Transverse colon (tissue), 4 donors: ENCODE results near the gene BYSL.

Source experiments
- CTCF ChIP-seq, 5 experiments: fragments of 200-600 bp in 3 of 5; fragments of 450-650 bp in 2 of 5; sonication (generic) in 3 of 5; IDR thresholded peaks; 1 replicate in 2 of 5; 2 replicates in 3 of 5; pipeline ENCODE4 v1.5.1; 2016 to 2017; ENCODE audit warnings: antibody characterized with exemption in 5 of 5, inconsistent platforms in 3 of 5, mild to moderate bottlenecking in 2 of 5, moderate library complexity in 1 of 5
- EP300 ChIP-seq: sonication (generic); formaldehyde crosslinking; IDR thresholded peaks from one replicate; pipeline ENCODE4 v1.6.1; 2017; ENCODE audit warnings: antibody characterized with exemption, low read depth
- POLR2A ChIP-seq: fragments of 450-650 bp; IDR thresholded peaks from one replicate; pipeline ENCODE4 v1.6.1; 2016; ENCODE audit warnings: antibody characterized with exemption, mild to moderate bottlenecking, moderate library complexity
- POLR2AphosphoS5 ChIP-seq, 3 donors: sonication (generic); formaldehyde crosslinking; IDR thresholded peaks; one replicate each; pipeline ENCODE4 v1.6.1; 2016; ENCODE audit warnings: antibody characterized with exemption in 3 of 3

- TF ChIP-seq CTCF (IDR thresholded peaks at IDR 0.05) = no peak
- TF ChIP-seq POLR2AphosphoS5 (IDR thresholded peaks at IDR 0.05) = no peak
- no peak for TF ChIP-seq POLR2A
- no peak for TF ChIP-seq EP300
Measured at GRCh38 chr6:41878961-41879405, 42.3 kb upstream of the BYSL start.
